GM18861 (cell line): Measurements from ENCODE around the gene CCDC92B.
"Not testable (repeated sequence)": the region's sequence is repeated elsewhere in the genome, so short reads cannot be mapped to it uniquely, and the experiment has no call there.

Experiments
- ATAC-seq: cut with Tn5 transposase; IDR thresholded peaks from one replicate; pipeline ENCODE4 v1.9.1; 2021; ENCODE audit not compliant: unreplicated experiment

Gene CCDC92B

GRCh38 chr17:2691069-2691871 lies 58.2 kb downstream of the CCDC92B start:
- ATAC-seq = no peak

GRCh38 chr17:2690165-2691068 lies 59.0 kb downstream of the CCDC92B start:
- ATAC-seq = no peak

GRCh38 chr17:2689411-2690164 lies 59.9 kb downstream of the CCDC92B start:
- ATAC-seq = no peak

GRCh38 chr17:2688351-2689342 lies 60.8 kb downstream of the CCDC92B start:
- ATAC-seq = no peak

- no peak for ATAC-seq
Observed at GRCh38 chr17:2687074-2687418, 62.4 kb downstream of the CCDC92B start.

GRCh38 chr17:2685696-2686095 lies 63.8 kb downstream of the CCDC92B start:
- ATAC-seq = no peak

GRCh38 chr17:2684549-2684948 lies 64.9 kb downstream of the CCDC92B start:
- no peak for ATAC-seq

- no peak for ATAC-seq
Observed at GRCh38 chr17:2683912-2684311, 65.5 kb downstream of the CCDC92B start.

- ATAC-seq = no peak
Observed at GRCh38 chr17:2682176-2682938, 67.1 kb downstream of the CCDC92B start.

GRCh38 chr17:2681650-2682049 lies 67.8 kb downstream of the CCDC92B start:
- no peak for ATAC-seq

- no peak for ATAC-seq
Observed at GRCh38 chr17:2680961-2681360, 68.5 kb downstream of the CCDC92B start.

- not testable (repeated sequence) for ATAC-seq
Observed at GRCh38 chr17:2679247-2679646, 70.2 kb downstream of the CCDC92B start.
